Stomach (tissue), 9 donors: Measurements from ENCODE around the gene ZDHHC20. TPM values are rescaled to one million over a fixed set of nuclear protein-coding genes. Genes with fewer than 3 reads are reported as not detected.
A peak's percentile ranks its signal among the peaks of the same experiment; 100 is the strongest.

ENCODE experiments used
- DNase-seq, 2 donors: peaks; one replicate each; pipeline versions ENCODE4 v3.0.0 to v3.0.0-alpha.2; 2013 to 2019
- H3K27ac ChIP-seq, 5 donors: fragments of 200-600 bp in 4 of 5; sonication (generic) in 4 of 5; one replicate each; pipeline ENCODE4 v1.5.1; 2013 to 2019; ENCODE audit warnings: mild to moderate bottlenecking in 1 of 5, moderate library complexity in 1 of 5
- H3K27me3 ChIP-seq, 3 donors: fragments of 200-600 bp; sonication (generic); one replicate each; pipeline ENCODE4 v1.5.1; 2017 to 2019; ENCODE audit warnings: mixed run types in 1 of 3
- H3K36me3 ChIP-seq, 4 donors: fragments of 200-600 bp; sonication (generic); 1 replicate in 3 of 4; 2 replicates in 1 of 4; pipeline ENCODE4 v1.5.1; 2016 to 2019
- H3K4me1 ChIP-seq, 4 donors: fragments of 200-600 bp; sonication (generic); one replicate each; pipeline ENCODE4 v1.5.1; 2016 to 2019
- H3K4me3 ChIP-seq, 4 donors: fragments of 200-600 bp; sonication (generic) in 3 of 4; one replicate each; pipeline ENCODE4 v1.5.1; 2016 to 2019; ENCODE audit warnings: mild to moderate bottlenecking in 1 of 4
- H3K9me3 ChIP-seq, 4 donors: fragments of 200-600 bp; sonication (generic); one replicate each; pipeline ENCODE4 v1.5.1; 2016 to 2019
- CTCF ChIP-seq, 7 experiments: fragments of 450-650 bp in 4 of 7; fragments of 200-600 bp in 3 of 7; sonication (generic) in 3 of 7; IDR thresholded peaks; one replicate each; pipeline ENCODE4 v1.5.1; 2016 to 2019; ENCODE audit warnings: antibody characterized with exemption in 7 of 7, control low read depth in 2 of 7, mild to moderate bottlenecking in 1 of 7
- EP300 ChIP-seq: sonication (generic); formaldehyde crosslinking; IDR thresholded peaks from one replicate; pipeline ENCODE4 v1.6.1; 2017; ENCODE audit warnings: antibody characterized with exemption
- POLR2A ChIP-seq, 4 donors: fragments of 450-650 bp; IDR thresholded peaks; one replicate each; pipeline ENCODE4 v1.6.1; 2016; ENCODE audit warnings: antibody characterized with exemption in 4 of 4, control low read depth in 2 of 4, mild to moderate bottlenecking in 1 of 4, moderate library complexity in 1 of 4
- POLR2AphosphoS5 ChIP-seq, 3 donors: sonication (generic); formaldehyde crosslinking; IDR thresholded peaks; one replicate each; pipeline ENCODE4 v1.6.1; 2016; ENCODE audit warnings: antibody characterized with exemption in 3 of 3
- WGBS, 5 donors: extraction: QIAGEN DNeasy Blood & Tissue Kit in 3 of 5; methylation state at CpG; one replicate each; pipeline versions ENCODE4 v1.1.5 to v1.1.7; 2013 to 2018; 5-methylcytosine and 5-hydroxymethylcytosine counted together
- intact Hi-C: fragments of 100-400 bp; cut with DNase I; formaldehyde crosslinking; loops from one replicate; pipeline ENCODE4 v1.15.1; 2023; ENCODE audit warnings: low total_unique reads
- polyA plus RNA-seq, 3 donors: library from polyadenylated mRNA; stranded (reverse); fragments of 200-250 nt; gene quantifications; one replicate each; pipeline ENCODE4 v1.2.3, GENCODE V29; 2013
- total RNA-seq, 5 donors: library from RNA; depleted of rRNA; stranded (reverse); fragments of >200 nt; gene quantifications; one replicate each; pipeline versions ENCODE4 v1.1.0 to v1.2.3, GENCODE V29; 2014 to 2016
- donor health status: healthy with polysubstance abuse.
- donor health status: Bipolar disorder and iron deficiency.
- donor health status: healthy.

The ZDHHC20 gene
- total and polyA plus RNA-seq, 8 donors = 13.9 to 329 (median 37.7) TPM

GRCh38 chr13:21465710-21466160 is 6.6 kb upstream of the ZDHHC20 start:
- peak overlapping the region; percentile 87 to 93 (median 89) for H3K27ac ChIP-seq
- peak; percentile 85 to 95 for DNase-seq
- 28 to 44% (median 35%) methylated on average over 9 of the region's 9 CpGs for WGBS, 5 donors

GRCh38 chr13:21463424-21463823 is 4.3 kb upstream of the ZDHHC20 start:
- Histone ChIP-seq H3K4me3 (no peak overlapping the region), H3K27me3 (no peaks in the 10 kb centered on the region), H3K27ac (peak overlapping the region in 2 of 5 donors; percentile 97 to 99), H3K9me3 (no peaks in the 10 kb centered on the region), H3K36me3 (no peaks in the 10 kb centered on the region), H3K4me1 (peaks cover 7 to 22% (median 13%) of the 10 kb centered on the region in 4 donors)
- intact Hi-C loops = no loop called here
- no peak for DNase-seq
- no peak for TF ChIP-seq EP300
- TF ChIP-seq POLR2AphosphoS5 (IDR thresholded peaks at IDR 0.05) = no peak
- no peak for TF ChIP-seq POLR2A (IDR thresholded peaks at IDR 0.05)
- TF ChIP-seq CTCF (IDR thresholded peaks at IDR 0.05) = no peak

More at GRCh38 chr13:21465710-21466160, 6.6 kb upstream of the ZDHHC20 start:
- TF ChIP-seq POLR2AphosphoS5 (IDR thresholded peaks at IDR 0.05) (peak; percentile 5 to 80 (median 77)), POLR2A (IDR thresholded peaks at IDR 0.05) (no peak)
- peaks cover 0 to 5% (median 0%) of the 10 kb centered on the region in 4 donors for H3K9me3 ChIP-seq
- no peaks in the 10 kb centered on the region for H3K27me3 ChIP-seq
- H3K4me1 ChIP-seq = peaks cover 6 to 22% (median 9%) of the 10 kb centered on the region in 4 donors
- H3K36me3 ChIP-seq = no peaks in the 10 kb centered on the region
- no peak overlapping the region for H3K4me3 ChIP-seq
- intact Hi-C loops = no loop called here

GRCh38 chr13:21461131-21461530 is 2.0 kb upstream of the ZDHHC20 start:
- H3K4me1 ChIP-seq = peaks cover 2 to 40% (median 24%) of the 10 kb centered on the region in 4 donors
- H3K9me3 ChIP-seq = no peaks in the 10 kb centered on the region
- no peak for DNase-seq
- 70 to 92% (median 76%) methylated on average over 3 of the region's 3 CpGs for WGBS, 5 donors
- no peaks in the 10 kb centered on the region for H3K36me3 ChIP-seq
- H3K27ac ChIP-seq = peak overlapping the region; percentile 77 to 99 (median 87)
- intact Hi-C loops = no loop called here
- TF ChIP-seq CTCF (IDR thresholded peaks at IDR 0.05) = no peak
- TF ChIP-seq POLR2AphosphoS5 (IDR thresholded peaks at IDR 0.05) = no peak
- TF ChIP-seq EP300 = no peak
- TF ChIP-seq POLR2A (IDR thresholded peaks at IDR 0.05) = no peak
- no peaks in the 10 kb centered on the region for H3K27me3 ChIP-seq
- no peak overlapping the region for H3K4me3 ChIP-seq

GRCh38 chr13:21458451-21458812 is 671 bp downstream of the ZDHHC20 start:
- H3K27me3 ChIP-seq = no peaks in the 10 kb centered on the region
- peak in 1 of 3 donors; percentile 16 for TF ChIP-seq POLR2AphosphoS5 (IDR thresholded peaks at IDR 0.05)
- no peak for TF ChIP-seq CTCF (IDR thresholded peaks at IDR 0.05)
- WGBS, 5 donors = 0 to 1% (median 0%) methylated on average over 16 of the region's 16 CpGs
- H3K36me3 ChIP-seq = no peaks in the 10 kb centered on the region
- peak; percentile 71 to 83 for DNase-seq
- intact Hi-C loops = no loop called here
- H3K4me1 ChIP-seq = peaks cover 0 to 47% (median 24%) of the 10 kb centered on the region in 4 donors
- peak overlapping the region; percentile 88 to 99 (median 97) for H3K27ac ChIP-seq
- peak overlapping the region; percentile 71 to 99 (median 96) for H3K4me3 ChIP-seq
- no peaks in the 10 kb centered on the region for H3K9me3 ChIP-seq

- 87 to 97% (median 95%) methylated on average over 6 of the region's 6 CpGs for WGBS, 5 donors
- H3K36me3 ChIP-seq = no peaks in the 10 kb centered on the region
- no peak for DNase-seq
- no peak overlapping the region for H3K4me3 ChIP-seq
- H3K9me3 ChIP-seq = no peaks in the 10 kb centered on the region
- H3K4me1 ChIP-seq = peaks cover 6 to 64% (median 29%) of the 10 kb centered on the region in 4 donors
- H3K27me3 ChIP-seq = no peaks in the 10 kb centered on the region
- intact Hi-C loops = no loop called here
- no peak for TF ChIP-seq POLR2AphosphoS5 (IDR thresholded peaks at IDR 0.05)
- H3K27ac ChIP-seq = no peak overlapping the region
Measured at GRCh38 chr13:21453387-21454081, 5.6 kb downstream of the ZDHHC20 start.
